Ascending aorta (tissue), 2 donors: Measurements from ENCODE around the gene ATP6V1B1. TPM values are rescaled to one million over a fixed set of nuclear protein-coding genes. Genes with fewer than 3 reads are reported as not detected.

Source experiments
- DNase-seq, 2 donors: peaks; one replicate each; pipeline ENCODE4 v3.0.0-alpha.2; 2019; ENCODE audit warnings: low spot score in 2 of 2
- H3K27ac ChIP-seq, 2 donors: fragments of 200-600 bp; sonication (generic); one replicate each; pipeline ENCODE4 v1.5.1; 2016 to 2017; ENCODE audit warnings: mild to moderate bottlenecking in 1 of 2
- H3K27me3 ChIP-seq: fragments of 200-600 bp; sonication (generic); one replicate; pipeline ENCODE4 v1.5.1; 2017
- H3K36me3 ChIP-seq, 2 donors: fragments of 200-600 bp; sonication (generic); one replicate each; pipeline ENCODE4 v1.5.1; 2016
- H3K4me1 ChIP-seq, 2 donors: fragments of 200-600 bp; sonication (generic); one replicate each; pipeline ENCODE4 v1.5.1; 2016 to 2017; ENCODE audit warnings: mild to moderate bottlenecking in 1 of 2
- H3K4me3 ChIP-seq, 2 donors: fragments of 200-600 bp; sonication (generic); one replicate each; pipeline ENCODE4 v1.5.1; 2016 to 2017; ENCODE audit warnings: mild to moderate bottlenecking in 1 of 2
- H3K9me3 ChIP-seq, 2 donors: fragments of 200-600 bp; sonication (generic); one replicate each; pipeline ENCODE4 v1.5.1; 2016
- CTCF ChIP-seq, 3 experiments: fragments of 200-600 bp in 2 of 3; fragments of 450-650 bp in 1 of 3; sonication (generic) in 2 of 3; IDR thresholded peaks; one replicate each; pipeline ENCODE4 v1.5.1; 2016 to 2019; ENCODE audit warnings: antibody characterized with exemption in 3 of 3, mild to moderate bottlenecking in 1 of 3, moderate library complexity in 1 of 3
- intact Hi-C: fragments of 100-400 bp; cut with DNase I; formaldehyde crosslinking; loops from one replicate; pipeline ENCODE4 v1.15.1; 2023
- total RNA-seq: library from RNA; depleted of rRNA; stranded (reverse); fragments of >200 nt; gene quantifications from one replicate; pipeline ENCODE4 v1.1.0, GENCODE V29; 2016

Gene ATP6V1B1
- total RNA-seq, 1 donor from 2014 or later: not detected

GRCh38 chr2:71000780-71001591 is 65.3 kb downstream of the ATP6V1B1 start:
- H3K4me3 ChIP-seq: peak overlapping the region in 1 of 2 donors; percentile 43

GRCh38 chr2:71001592-71001927 is 65.9 kb downstream of the ATP6V1B1 start:
- Histone ChIP-seq H3K4me1 (no peaks in the 10 kb centered on the region), H3K36me3 (no peaks in the 10 kb centered on the region), H3K27me3 (no peaks in the 10 kb centered on the region), H3K27ac (no peak overlapping the region), H3K4me3 (no peak overlapping the region), H3K9me3 (no peaks in the 10 kb centered on the region)
- intact Hi-C loops: loop anchor here (1.0 to 5.0 kb wide), 2 partner anchors 36 to 129 kb away; no protein-coding TSS in a partner anchor
- DNase-seq: no peak
- TF ChIP-seq CTCF (IDR thresholded peaks at IDR 0.05): no peak

More at GRCh38 chr2:71000780-71001591, 65.3 kb downstream of the ATP6V1B1 start:
- peak in 1 of 2 donors; percentile 86 for DNase-seq
- Histone ChIP-seq H3K27ac (no peak overlapping the region), H3K36me3 (no peaks in the 10 kb centered on the region), H3K9me3 (no peaks in the 10 kb centered on the region), H3K4me1 (no peaks in the 10 kb centered on the region), H3K27me3 (no peaks in the 10 kb centered on the region)
- TF ChIP-seq CTCF (IDR thresholded peaks at IDR 0.05): peak; percentile 77 to 97 (median 95)
- intact Hi-C loops: loop anchor here (1.0 to 5.0 kb wide), 2 partner anchors 36 to 129 kb away; no protein-coding TSS in a partner anchor

- Histone ChIP-seq H3K9me3 (no peaks in the 10 kb centered on the region), H3K27me3 (no peaks in the 10 kb centered on the region), H3K27ac (no peak overlapping the region), H3K36me3 (no peaks in the 10 kb centered on the region), H3K4me3 (no peak overlapping the region), H3K4me1 (no peaks in the 10 kb centered on the region)
- TF ChIP-seq CTCF (IDR thresholded peaks at IDR 0.05): no peak
- intact Hi-C loops: loop anchor here (1.0 to 5.0 kb wide), 2 partner anchors 37 to 130 kb away; no protein-coding TSS in a partner anchor
- peak in 1 of 2 donors; percentile 53 for DNase-seq
Observed at GRCh38 chr2:71001981-71002570, 66.4 kb downstream of the ATP6V1B1 start.

GRCh38 chr2:71003396-71003795 is 67.7 kb downstream of the ATP6V1B1 start:
- Histone ChIP-seq H3K36me3 (no peaks in the 10 kb centered on the region), H3K27ac (no peak overlapping the region), H3K9me3 (no peaks in the 10 kb centered on the region), H3K4me1 (no peaks in the 10 kb centered on the region), H3K27me3 (no peaks in the 10 kb centered on the region), H3K4me3 (no peak overlapping the region)
- no peak for TF ChIP-seq CTCF (IDR thresholded peaks at IDR 0.05)
- no peak for DNase-seq
- intact Hi-C loops: loop anchor here (5.0 kb wide), 1 partner anchor 131 kb away; no protein-coding TSS in a partner anchor

GRCh38 chr2:71003966-71004755 is 68.5 kb downstream of the ATP6V1B1 start:
- no peaks in the 10 kb centered on the region for H3K9me3 ChIP-seq
- intact Hi-C loops: loop anchor here (5.0 kb wide), 1 partner anchor 132 kb away; no protein-coding TSS in a partner anchor
- peak in 1 of 2 donors; percentile 30 for DNase-seq
- H3K36me3 ChIP-seq: no peaks in the 10 kb centered on the region
- H3K4me1 ChIP-seq: no peaks in the 10 kb centered on the region
- no peak overlapping the region for H3K4me3 ChIP-seq
- no peaks in the 10 kb centered on the region for H3K27me3 ChIP-seq
- no peak overlapping the region for H3K27ac ChIP-seq
- no peak for TF ChIP-seq CTCF (IDR thresholded peaks at IDR 0.05)
